K562 (cell line): ENCODE results near the gene TCEA3. TPM values are rescaled to one million over a fixed set of nuclear protein-coding genes. Genes with fewer than 3 reads are reported as not detected.

ENCODE experiments used
- KDM1A ChIP-seq, 2 experiments: fragments of 450-650 bp; IDR thresholded peaks; 2 replicates each; pipeline ENCODE4 v1.6.1; 2016; ENCODE audit warnings: mild to moderate bottlenecking in 2 of 2
- PHF21A ChIP-seq: fragments of 450-650 bp; IDR thresholded peaks from 2 replicates; pipeline ENCODE4 v1.6.1; 2017; ENCODE audit warnings: low read depth, borderline replicate concordance
- ZNF445 ChIP-seq: fragments of 250-450 bp; sonication (Bioruptor Pico); IDR thresholded peaks from 2 replicates; pipeline ENCODE4 v1.4.0; 2020; ENCODE audit warnings: low read depth, mild to moderate bottlenecking, moderate library complexity
- polyA plus RNA-seq, 8 experiments: library from polyadenylated mRNA; depleted of rRNA in 4 of 8; stranded (reverse) in 5 of 8; unstranded in 3 of 8; fragments of >200 nt; fragmentation: Nextera tagmentation in 2 of 8; fragmentation: Illumina TruSeq in 1 of 8; extraction: Ambion mirVana in 2 of 8; extraction: Trizol in 1 of 8; gene quantifications; 2 replicates each; pipeline versions ENCODE4 v1.2.1 to v1.2.3, GENCODE V29; 2011 to 2014; ENCODE audit warnings: inconsistent platforms in 1 of 8, missing spikeins in 1 of 8
- total RNA-seq, 7 experiments: library from RNA; depleted of rRNA in 6 of 7; stranded (reverse); fragments of >200 nt in 6 of 7; fragmentation: Illumina TruSeq in 2 of 7; extraction: Trizol in 2 of 7; gene quantifications; 2 replicates each; pipeline versions ENCODE4 v1.2.1 to v1.2.3, GENCODE V29; 2011 to 2021; ENCODE audit warnings: low replicate concordance in 1 of 7
- TF ChIP-seq, protein P1 (sequence below): sonication (generic); formaldehyde crosslinking; IDR thresholded peaks from 2 replicates; pipeline ENCODE4 v1.8.0; 2022; ENCODE audit warnings: missing genetic modification reagents, mild to moderate bottlenecking, moderate library complexity, borderline replicate concordance
- TF ChIP-seq, protein P2 (sequence below): sonication (generic); formaldehyde crosslinking; IDR thresholded peaks from 2 replicates; pipeline ENCODE4 v1.9.0; 2022; ENCODE audit warnings: mild to moderate bottlenecking, missing genetic modification reagents
- TF ChIP-seq, protein P3 (sequence below): IDR thresholded peaks from 3 replicates; pipeline ENCODE4 v1.6.1; 2011; ENCODE audit warnings: borderline replicate concordance, mild to moderate bottlenecking, moderate library complexity; ENCODE audit not compliant: insufficient read length; ENCODE audit errors: extremely low read depth

Gene TCEA3
- total and polyA plus RNA-seq, 9 of the 15 experiments (the other 6 are each of a cell fraction or from before 2014, with no cell fraction given), result 0.03 to 0.55 (median 0.36) TPM

DNA sequence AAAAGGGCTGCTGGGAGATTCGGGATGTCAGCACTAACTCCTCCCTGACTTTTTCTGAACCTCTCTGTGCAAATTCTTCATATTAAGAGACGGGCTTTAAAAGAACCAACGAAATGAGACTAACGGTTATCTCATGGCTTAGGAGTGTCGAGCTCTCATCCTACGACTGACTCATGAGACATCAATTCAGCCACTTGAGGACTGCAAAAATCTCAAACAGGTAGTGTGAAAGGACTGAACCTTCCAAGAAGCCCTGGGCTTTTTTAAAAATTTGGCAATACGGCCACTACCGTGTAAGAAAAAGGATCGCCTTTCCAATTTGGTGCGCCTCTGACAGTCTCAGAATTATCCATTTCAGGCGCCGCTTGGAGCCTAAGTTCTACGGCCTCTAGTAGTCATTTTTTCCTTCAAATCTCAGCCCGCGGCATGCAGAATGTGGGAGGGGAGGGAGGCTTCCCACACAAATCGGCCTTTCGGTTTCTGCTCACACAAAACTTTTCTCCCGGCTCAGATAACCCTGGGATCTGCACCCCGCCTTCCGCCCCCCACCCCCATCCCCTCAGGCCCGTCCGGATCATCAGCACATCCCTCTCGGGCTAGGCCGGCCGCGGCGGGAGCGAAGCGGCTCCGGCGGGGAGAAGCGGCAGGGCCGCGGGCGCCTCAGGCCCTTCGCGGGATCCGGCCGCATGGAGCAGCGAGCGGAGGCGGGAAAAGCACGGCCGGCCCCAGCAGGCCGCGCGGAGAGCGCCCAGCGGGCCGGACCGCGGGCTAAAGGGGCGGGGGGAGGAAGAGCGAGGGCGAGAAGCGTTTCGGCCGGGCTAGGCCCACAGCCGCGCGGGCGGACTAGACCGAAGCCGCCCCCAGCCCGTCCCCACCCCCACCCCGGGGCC, 81.1 kb downstream of the TCEA3 start (continued):
- TF ChIP-seq, protein P1, sequence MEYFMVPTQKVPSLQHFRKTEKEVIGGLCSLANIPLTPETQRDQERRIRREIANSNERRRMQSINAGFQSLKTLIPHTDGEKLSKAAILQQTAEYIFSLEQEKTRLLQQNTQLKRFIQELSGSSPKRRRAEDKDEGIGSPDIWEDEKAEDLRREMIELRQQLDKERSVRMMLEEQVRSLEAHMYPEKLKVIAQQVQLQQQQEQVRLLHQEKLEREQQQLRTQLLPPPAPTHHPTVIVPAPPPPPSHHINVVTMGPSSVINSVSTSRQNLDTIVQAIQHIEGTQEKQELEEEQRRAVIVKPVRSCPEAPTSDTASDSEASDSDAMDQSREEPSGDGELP (CRISPR knock-in tag), result no peak
- TF ChIP-seq KDM1A (IDR thresholded peaks at IDR 0.05), result peak; percentile 89
- TF ChIP-seq, protein P2, sequence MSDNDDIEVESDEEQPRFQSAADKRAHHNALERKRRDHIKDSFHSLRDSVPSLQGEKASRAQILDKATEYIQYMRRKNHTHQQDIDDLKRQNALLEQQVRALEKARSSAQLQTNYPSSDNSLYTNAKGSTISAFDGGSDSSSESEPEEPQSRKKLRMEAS, result peak; percentile 20; the same call in 1 of the 2 replicates
- TF ChIP-seq PHF21A, result no peak; the same call in 1 of the 2 replicates
- TF ChIP-seq, protein P3, sequence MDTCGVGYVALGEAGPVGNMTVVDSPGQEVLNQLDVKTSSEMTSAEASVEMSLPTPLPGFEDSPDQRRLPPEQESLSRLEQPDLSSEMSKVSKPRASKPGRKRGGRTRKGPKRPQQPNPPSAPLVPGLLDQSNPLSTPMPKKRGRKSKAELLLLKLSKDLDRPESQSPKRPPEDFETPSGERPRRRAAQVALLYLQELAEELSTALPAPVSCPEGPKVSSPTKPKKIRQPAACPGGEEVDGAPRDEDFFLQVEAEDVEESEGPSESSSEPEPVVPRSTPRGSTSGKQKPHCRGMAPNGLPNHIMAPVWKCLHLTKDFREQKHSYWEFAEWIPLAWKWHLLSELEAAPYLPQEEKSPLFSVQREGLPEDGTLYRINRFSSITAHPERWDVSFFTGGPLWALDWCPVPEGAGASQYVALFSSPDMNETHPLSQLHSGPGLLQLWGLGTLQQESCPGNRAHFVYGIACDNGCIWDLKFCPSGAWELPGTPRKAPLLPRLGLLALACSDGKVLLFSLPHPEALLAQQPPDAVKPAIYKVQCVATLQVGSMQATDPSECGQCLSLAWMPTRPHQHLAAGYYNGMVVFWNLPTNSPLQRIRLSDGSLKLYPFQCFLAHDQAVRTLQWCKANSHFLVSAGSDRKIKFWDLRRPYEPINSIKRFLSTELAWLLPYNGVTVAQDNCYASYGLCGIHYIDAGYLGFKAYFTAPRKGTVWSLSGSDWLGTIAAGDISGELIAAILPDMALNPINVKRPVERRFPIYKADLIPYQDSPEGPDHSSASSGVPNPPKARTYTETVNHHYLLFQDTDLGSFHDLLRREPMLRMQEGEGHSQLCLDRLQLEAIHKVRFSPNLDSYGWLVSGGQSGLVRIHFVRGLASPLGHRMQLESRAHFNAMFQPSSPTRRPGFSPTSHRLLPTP, result no peak
- no peak for TF ChIP-seq ZNF445
